Activated naive CD8-positive, alpha-beta T cell (primary cell): Measurements from ENCODE around the gene CAMK1G.
A peak's percentile ranks its signal among the peaks of the same experiment; 100 is the strongest.

Experiments
- H3K27ac Mint-ChIP-seq: one replicate; pipeline ENCODE4 v1.8.0; 2021; ENCODE audit warnings: mixed read lengths
- H3K27me3 Mint-ChIP-seq: one replicate; pipeline ENCODE4 v1.8.0; 2021; ENCODE audit warnings: mixed read lengths
- H3K36me3 Mint-ChIP-seq: one replicate; pipeline ENCODE4 v1.8.0; 2021; ENCODE audit warnings: mixed read lengths
- H3K4me1 Mint-ChIP-seq: one replicate; pipeline ENCODE4 v1.8.0; 2021; ENCODE audit warnings: low read depth, mixed read lengths
- H3K4me3 Mint-ChIP-seq: one replicate; pipeline ENCODE4 v1.8.0; 2021; ENCODE audit warnings: mild to moderate bottlenecking, mixed read lengths
- H3K9me3 Mint-ChIP-seq: one replicate; pipeline ENCODE4 v1.8.0; 2021; ENCODE audit warnings: low read depth, mixed read lengths

Gene CAMK1G

DNA sequence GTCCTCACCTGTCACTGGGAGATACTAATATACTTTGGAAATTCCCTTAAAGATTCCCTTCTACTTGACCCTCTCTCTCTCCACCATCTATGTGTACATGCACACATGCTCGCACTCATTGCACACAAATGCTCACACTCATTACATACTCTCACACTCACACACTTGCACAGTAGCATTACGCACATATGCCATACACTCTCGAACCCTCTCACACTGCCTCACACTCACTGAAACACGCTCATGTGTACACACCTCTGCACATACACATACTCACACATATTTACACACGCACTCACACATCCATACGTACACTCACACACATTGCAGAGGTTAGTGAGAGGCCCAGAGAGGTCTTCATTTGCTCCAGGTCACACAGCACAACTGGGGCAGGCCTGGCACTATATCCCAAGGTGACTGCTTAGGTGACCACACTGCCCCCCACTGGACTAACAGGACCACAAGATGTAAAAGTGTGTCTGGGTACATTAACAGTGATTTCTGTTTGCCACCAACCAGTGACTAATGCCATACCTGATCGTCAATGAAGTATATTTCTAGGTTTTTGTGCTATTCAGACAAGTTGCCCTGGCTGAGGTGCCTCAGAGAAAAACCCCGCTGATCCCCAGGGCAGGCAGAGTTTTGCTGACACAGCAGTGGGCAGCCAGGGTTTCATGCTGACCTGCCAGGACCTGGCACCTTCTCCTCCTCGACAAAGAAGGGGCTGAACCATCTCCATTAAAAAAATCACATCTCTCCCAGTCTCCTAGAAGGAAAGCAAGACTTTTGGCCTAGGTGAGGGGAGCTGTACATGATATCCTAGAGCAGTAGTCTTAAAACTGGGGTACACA is 28.5 kb upstream of the CAMK1G start:
- H3K36me3 Mint-ChIP-seq, result no peaks in the 10 kb centered on the region
- peaks cover 2% of the 10 kb centered on the region for H3K27me3 Mint-ChIP-seq

DNA sequence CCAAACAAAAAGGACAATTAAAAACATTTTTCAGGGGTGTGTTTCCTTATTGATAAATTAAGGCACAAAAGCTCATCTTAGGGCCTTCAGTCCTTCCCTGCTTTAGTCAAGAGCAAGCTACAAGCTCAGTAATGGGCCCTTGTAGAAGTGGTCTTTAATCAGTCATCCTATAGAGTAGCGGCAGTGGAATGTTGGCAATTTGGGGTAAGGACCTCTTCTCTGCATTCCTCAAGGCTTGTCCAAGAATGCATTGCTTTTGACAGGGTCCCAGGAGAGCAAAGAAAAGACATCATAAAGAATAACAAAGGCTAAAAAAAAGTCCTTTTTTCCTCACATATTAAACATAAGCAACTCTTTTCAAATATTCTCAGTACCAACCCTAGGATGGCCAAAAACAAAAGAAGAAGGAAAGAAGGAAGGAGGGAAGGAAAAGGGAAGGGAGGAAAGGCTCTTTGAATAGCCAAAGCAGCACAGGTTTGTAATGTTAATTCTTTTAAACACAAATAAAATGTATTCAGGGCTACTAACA is 27.3 kb upstream of the CAMK1G start:
- no peaks in the 10 kb centered on the region for H3K9me3 Mint-ChIP-seq
- H3K27me3 Mint-ChIP-seq, result peaks cover 2% of the 10 kb centered on the region
- no peaks in the 10 kb centered on the region for H3K36me3 Mint-ChIP-seq
- H3K27ac Mint-ChIP-seq, result no peak overlapping the region
- H3K4me1 Mint-ChIP-seq, result no peaks in the 10 kb centered on the region
- no peak overlapping the region for H3K4me3 Mint-ChIP-seq

More for the DNA sequence above, 28.5 kb upstream of the CAMK1G start:
- no peak overlapping the region for H3K27ac Mint-ChIP-seq
- no peak overlapping the region for H3K4me3 Mint-ChIP-seq
- no peaks in the 10 kb centered on the region for H3K4me1 Mint-ChIP-seq
- no peaks in the 10 kb centered on the region for H3K9me3 Mint-ChIP-seq

DNA sequence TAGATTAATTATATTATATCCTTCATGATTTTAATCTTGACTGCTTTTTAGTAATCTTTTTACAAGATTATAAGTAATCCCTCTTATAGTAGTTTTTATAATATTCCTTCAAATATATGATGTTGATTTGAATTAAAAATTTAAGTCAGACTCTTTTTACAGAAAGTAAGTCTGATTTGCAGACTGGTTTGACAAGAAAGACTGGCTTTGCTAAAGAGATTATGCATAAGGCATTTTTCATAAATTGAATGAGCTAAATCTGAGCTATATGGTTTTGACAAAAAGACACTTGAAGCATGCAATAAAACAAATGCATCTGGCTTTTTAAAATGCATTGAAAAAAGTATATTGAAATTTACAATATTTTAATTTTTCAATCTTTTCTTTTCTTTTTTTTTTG is 26.3 kb upstream of the CAMK1G start:
- Mint-ChIP-seq H3K9me3 (no peaks in the 10 kb centered on the region), H3K27ac (no peak overlapping the region), H3K4me1 (no peaks in the 10 kb centered on the region), H3K36me3 (no peaks in the 10 kb centered on the region), H3K4me3 (no peak overlapping the region), H3K27me3 (peaks cover 2% of the 10 kb centered on the region)

DNA sequence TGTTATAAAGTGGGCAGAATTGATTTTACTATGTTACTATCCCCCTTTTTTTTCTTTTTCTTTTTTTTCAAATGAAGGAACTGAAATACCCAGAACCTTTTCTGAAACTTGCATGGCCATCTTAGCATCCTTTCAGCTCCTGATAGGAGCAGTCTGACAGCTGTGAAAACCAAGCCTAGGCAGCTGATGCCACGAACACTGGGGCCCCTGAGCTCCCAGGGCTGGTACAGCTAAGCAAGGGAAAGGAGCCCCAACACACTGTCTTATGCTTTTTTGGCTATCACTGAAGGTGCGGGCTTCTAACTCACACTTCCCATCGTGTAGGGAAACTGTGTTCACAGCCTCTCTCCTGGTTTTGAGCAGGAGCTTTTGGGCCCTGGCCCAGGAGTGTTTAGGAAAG is 23.0 kb upstream of the CAMK1G start:
- no peaks in the 10 kb centered on the region for H3K4me1 Mint-ChIP-seq
- no peak overlapping the region for H3K4me3 Mint-ChIP-seq
- no peaks in the 10 kb centered on the region for H3K9me3 Mint-ChIP-seq
- H3K27ac Mint-ChIP-seq, result no peak overlapping the region
- peaks cover 8% of the 10 kb centered on the region for H3K27me3 Mint-ChIP-seq
- no peaks in the 10 kb centered on the region for H3K36me3 Mint-ChIP-seq

DNA sequence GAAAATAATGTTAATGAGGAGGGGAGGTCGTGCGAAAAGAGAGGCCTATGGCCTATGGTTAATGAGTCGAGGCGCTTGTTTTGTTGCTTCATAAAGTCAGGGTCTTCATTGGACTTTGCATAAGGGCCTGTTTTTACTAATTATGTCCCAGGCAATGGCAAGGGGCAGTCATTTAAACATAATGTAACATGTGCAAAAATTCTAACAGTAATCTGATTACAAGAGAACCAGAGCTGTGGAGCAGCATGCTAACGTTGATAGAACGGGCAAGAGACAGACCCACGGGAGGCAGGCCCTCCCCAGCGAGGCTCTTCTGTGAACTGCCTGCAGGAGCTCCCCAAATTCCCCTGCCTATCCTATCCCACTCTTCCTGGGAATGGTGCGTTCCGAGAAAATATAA is 22.6 kb upstream of the CAMK1G start:
- Mint-ChIP-seq H3K4me3 (no peak overlapping the region), H3K27me3 (peaks cover 10% of the 10 kb centered on the region), H3K4me1 (no peaks in the 10 kb centered on the region), H3K36me3 (no peaks in the 10 kb centered on the region), H3K27ac (no peak overlapping the region), H3K9me3 (no peaks in the 10 kb centered on the region)

DNA sequence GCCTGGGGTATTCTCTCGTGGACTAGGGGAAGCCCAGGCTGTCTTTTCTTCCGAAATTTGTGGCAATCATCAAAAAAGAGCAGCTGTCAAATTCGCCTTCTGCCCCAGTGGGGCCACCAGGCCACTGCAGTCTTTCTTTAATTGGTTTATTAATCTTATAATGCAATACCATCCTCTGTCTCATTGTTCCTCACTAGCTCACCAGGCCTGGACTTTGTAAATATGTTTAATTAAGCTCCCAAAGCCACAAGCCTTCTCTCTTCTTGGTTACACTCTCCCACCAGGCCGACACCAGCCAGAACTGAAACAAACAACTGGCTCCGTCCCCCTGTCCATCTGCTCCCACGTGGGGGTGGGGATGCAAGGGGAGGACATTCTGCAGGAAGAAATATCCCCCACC is 22.0 kb upstream of the CAMK1G start:
- Mint-ChIP-seq H3K4me3 (no peak overlapping the region), H3K27me3 (peaks cover 14% of the 10 kb centered on the region), H3K27ac (no peak overlapping the region), H3K4me1 (peaks cover 2% of the 10 kb centered on the region), H3K9me3 (no peaks in the 10 kb centered on the region), H3K36me3 (no peaks in the 10 kb centered on the region)

DNA sequence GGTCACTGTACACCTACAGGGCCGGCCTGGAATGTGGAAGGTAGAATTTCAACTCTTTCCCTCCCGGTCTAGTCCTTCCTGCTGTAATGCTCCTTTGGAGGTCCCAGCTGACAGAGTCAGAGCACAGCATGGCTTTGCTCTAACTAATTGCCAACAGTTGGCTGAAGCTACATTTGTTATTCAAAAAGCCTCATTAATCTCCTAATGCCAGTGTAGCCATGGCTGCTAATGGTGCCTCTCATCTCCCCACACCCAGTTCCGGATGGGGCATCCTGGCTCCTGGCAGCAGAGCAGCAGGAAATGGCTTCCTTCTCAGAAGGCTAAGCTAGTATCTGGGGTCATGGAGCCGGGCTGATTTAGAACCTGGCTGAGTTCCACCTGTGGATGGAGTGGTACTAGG is 18.7 kb upstream of the CAMK1G start:
- H3K27me3 Mint-ChIP-seq, result peaks cover 17% of the 10 kb centered on the region
- no peaks in the 10 kb centered on the region for H3K36me3 Mint-ChIP-seq
- H3K4me3 Mint-ChIP-seq, result no peak overlapping the region
- no peak overlapping the region for H3K27ac Mint-ChIP-seq
- H3K4me1 Mint-ChIP-seq, result peaks cover 7% of the 10 kb centered on the region
- no peaks in the 10 kb centered on the region for H3K9me3 Mint-ChIP-seq

DNA sequence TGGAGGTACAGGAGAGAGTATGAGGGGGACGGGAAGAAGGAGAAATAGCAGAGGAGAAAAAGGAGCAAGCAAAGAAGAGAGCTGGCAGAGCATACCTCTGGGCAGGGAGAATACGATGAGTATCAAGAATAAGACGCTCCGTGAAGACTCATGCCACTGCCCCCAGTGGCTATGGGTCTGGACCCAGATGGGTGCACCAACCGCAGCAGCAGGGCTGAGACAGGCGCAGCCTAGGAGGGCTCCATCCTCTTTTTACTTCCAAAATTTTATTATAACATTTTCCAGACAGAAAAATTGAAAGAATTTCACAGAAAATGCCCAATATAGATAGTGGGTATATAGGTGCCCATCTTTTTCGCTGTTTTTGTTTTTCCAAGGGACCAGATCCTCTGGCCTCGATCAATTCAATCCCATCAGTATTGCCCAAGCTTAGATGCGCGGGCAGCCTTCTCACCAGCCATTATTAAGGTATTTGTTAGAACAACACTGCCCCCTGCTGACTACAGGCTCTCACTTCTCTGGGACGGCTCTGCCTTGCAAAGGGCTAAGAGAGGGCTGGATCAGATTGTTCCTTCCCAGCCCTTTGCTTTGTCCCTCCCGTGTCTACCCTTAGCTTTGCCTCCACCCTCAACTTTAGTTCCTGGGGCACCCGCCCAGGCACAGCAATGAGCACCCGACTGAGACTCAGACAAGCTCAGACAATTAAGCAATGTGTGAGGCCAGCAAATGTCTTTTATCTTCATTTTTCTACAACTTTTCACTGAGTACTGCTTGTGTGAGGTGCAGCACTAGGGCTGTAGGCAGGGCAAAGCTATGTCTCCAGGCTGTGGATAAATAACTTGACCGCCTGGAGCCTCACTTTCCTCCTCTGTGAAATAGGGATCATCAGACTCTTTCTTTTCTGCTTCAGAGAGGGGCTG is 17.5 kb upstream of the CAMK1G start:
- Mint-ChIP-seq H3K4me3 (no peak overlapping the region), H3K4me1 (peaks cover 9% of the 10 kb centered on the region), H3K27me3 (peaks cover 22% of the 10 kb centered on the region), H3K36me3 (no peaks in the 10 kb centered on the region), H3K27ac (no peak overlapping the region), H3K9me3 (no peaks in the 10 kb centered on the region)

DNA sequence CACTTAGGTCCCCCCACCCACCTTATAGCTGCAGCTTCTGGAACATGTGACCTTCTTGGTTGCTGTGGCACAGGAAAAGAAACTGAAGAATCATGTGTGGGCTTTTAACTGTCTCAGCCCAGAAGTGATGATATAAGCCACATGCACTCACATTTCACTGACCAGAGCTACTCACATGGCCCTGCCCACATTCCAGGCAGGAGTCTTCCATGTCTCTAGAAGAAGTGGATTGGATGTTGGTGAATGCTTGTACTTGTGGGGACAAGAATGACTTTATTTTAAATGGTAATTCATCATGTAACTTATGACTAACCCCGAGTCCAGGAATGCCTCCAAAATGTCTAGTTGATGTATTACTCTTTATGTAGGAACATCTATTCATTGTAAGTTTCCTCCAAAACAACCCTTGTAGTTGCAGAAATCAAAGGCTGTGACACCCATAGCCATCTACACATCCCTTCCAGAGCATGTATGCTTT is 15.8 kb upstream of the CAMK1G start:
- Mint-ChIP-seq H3K9me3 (no peaks in the 10 kb centered on the region), H3K4me3 (no peak overlapping the region), H3K27ac (no peak overlapping the region), H3K36me3 (no peaks in the 10 kb centered on the region), H3K27me3 (peaks cover 21% of the 10 kb centered on the region), H3K4me1 (peaks cover 9% of the 10 kb centered on the region)

DNA sequence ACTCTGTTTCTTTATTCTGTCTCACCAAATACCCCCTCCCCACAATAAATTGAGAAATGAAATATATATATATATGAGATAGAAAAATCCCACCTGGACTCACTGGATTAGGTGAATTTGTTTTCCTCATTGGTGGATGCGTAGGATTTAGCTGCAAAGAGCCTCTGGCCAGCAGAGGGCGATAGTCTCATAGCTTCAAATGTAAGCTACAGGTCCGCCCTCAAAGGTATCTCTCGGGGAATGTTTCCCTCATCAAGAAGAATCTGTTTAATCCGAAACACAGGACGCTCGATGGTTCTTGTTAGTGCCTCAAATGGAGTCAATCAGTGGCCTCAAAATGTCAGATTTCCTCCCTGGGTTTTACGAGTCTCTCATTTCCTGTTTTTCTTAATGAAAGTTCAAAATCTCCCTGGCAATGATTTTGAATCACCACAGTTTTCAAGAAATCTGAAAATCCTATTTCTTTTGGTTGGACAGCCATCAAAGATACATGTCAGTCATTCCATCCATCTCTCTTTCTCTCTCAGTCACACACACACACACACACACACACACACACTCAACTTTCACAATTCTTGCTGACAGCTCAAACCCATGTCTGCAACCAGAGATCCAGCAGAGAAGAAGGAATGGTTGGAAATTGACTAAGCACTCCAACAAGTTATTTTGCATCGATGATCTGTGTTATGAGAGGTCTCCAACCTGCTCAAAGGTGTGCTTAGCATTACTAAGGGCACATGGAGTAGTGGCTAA is 13.9 kb upstream of the CAMK1G start:
- no peaks in the 10 kb centered on the region for H3K36me3 Mint-ChIP-seq
- peaks cover 22% of the 10 kb centered on the region for H3K27me3 Mint-ChIP-seq
- no peak overlapping the region for H3K4me3 Mint-ChIP-seq
- H3K4me1 Mint-ChIP-seq, result peaks cover 9% of the 10 kb centered on the region
- H3K9me3 Mint-ChIP-seq, result no peaks in the 10 kb centered on the region
- H3K27ac Mint-ChIP-seq, result no peak overlapping the region

DNA sequence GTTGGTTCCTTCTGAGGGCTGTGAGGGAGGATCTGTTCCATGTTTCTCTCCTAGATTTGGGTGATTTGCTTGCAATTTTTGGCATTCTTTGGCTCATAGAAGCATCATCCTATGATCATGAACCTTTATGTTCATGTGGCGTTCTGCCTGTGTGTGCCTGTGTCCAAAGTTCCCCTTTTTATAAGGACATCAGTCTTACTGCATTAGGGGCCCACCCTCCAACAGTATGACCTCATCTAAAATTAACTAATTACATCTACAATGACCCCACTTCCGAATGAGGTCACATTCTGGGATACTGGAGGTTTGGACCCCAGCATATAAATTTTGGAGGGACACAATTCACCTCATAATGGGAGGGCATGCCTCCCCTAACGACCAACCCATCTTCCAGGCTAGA is 12.8 kb upstream of the CAMK1G start:
- H3K4me1 Mint-ChIP-seq, result peaks cover 9% of the 10 kb centered on the region
- H3K9me3 Mint-ChIP-seq, result no peaks in the 10 kb centered on the region
- no peak overlapping the region for H3K27ac Mint-ChIP-seq
- no peak overlapping the region for H3K4me3 Mint-ChIP-seq
- H3K36me3 Mint-ChIP-seq, result no peaks in the 10 kb centered on the region
- peaks cover 17% of the 10 kb centered on the region for H3K27me3 Mint-ChIP-seq

DNA sequence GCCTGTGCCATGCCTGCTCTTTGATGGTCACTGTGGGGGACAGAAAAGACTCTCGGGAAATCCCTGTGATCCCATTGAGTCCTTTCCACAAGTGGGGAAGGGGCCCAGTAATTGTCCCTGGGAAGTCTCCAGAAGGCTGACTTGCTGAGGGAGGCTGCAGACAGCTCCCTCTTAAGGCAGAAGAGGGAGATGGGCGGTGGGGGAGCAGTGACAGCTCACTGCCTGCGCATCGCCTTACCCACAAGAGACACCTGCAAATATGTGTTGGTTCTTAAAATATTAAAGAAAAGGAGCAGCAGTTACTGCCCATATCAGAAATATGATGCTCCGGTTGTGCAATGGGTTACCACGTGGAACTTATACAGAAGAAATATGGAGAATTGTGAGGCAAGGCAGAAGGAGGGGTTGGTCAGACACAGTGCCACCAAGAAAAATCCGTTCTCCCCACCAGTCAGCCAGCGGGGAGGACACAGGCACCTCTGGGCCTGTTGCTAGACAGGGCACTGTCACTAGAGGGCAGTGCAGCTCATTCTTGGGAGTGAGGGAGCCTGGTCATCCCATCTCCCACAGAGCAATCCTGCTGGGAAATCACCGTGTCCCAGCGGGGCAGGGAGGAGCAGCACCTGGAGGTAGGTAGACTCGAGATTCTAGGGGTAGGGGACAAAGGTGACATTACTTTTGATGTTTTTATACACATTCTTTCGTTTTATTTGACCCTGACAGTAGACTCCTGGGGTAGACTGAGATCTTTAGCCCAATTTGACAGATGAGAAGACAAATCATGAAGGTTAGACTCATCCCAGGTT is 6.9 kb upstream of the CAMK1G start:
- no peaks in the 10 kb centered on the region for H3K9me3 Mint-ChIP-seq
- H3K27ac Mint-ChIP-seq, result peak overlapping the region; percentile 43
- H3K36me3 Mint-ChIP-seq, result no peaks in the 10 kb centered on the region
- no peak overlapping the region for H3K4me3 Mint-ChIP-seq
- H3K4me1 Mint-ChIP-seq, result no peaks in the 10 kb centered on the region
- H3K27me3 Mint-ChIP-seq, result peaks cover 5% of the 10 kb centered on the region

DNA sequence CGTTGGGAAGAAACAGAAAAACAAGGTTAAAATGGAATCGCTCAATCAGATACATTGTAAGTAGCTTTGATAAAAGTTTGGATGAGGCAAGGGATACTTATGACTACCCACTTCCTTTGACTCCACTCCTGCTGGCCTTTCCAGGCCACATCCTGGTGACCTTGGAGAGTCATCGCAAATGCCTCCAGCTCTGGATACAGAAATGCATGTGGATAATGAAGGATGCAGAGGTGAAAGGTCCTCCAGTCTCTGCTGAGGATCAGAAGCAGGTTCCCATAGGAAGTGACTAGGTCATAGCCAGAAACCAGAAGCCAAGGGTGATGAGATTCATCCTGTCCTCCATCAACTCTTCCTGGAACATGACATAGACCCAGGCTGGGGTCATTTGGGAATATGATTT is 6.2 kb upstream of the CAMK1G start:
- Mint-ChIP-seq H3K4me3 (no peak overlapping the region), H3K4me1 (no peaks in the 10 kb centered on the region), H3K27me3 (peaks cover 5% of the 10 kb centered on the region), H3K36me3 (no peaks in the 10 kb centered on the region), H3K27ac (no peak overlapping the region), H3K9me3 (no peaks in the 10 kb centered on the region)

DNA sequence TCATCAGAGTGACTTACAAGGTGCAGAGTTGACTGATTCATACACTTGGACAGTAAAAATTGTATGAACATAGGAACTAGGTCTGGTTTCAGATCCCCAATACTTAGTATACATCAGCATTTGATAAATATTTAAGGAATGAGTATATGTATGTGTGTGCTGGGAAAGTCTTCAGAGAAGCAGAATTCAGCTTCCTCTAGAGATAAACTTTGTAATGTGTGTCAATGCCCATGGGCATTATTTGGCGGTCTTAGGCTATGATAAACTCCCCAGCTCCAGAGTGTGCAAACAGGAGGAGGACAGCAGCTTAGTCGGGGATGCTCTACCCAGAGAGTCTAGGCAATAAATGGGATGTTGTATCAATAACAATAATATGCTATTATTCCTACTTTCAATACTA is 2.9 kb upstream of the CAMK1G start:
- no peak overlapping the region for H3K27ac Mint-ChIP-seq
- no peaks in the 10 kb centered on the region for H3K9me3 Mint-ChIP-seq
- H3K4me3 Mint-ChIP-seq, result no peak overlapping the region
- peaks cover under 1% of the 10 kb centered on the region for H3K4me1 Mint-ChIP-seq
- no peaks in the 10 kb centered on the region for H3K36me3 Mint-ChIP-seq
- H3K27me3 Mint-ChIP-seq, result peaks cover 1% of the 10 kb centered on the region
